HCT116 (cell line): Measurements from ENCODE around the gene DENR.
"Not testable (repeated sequence)": the region's sequence is repeated elsewhere in the genome, so short reads cannot be mapped to it uniquely, and the experiment has no call there.

Source experiments
- ELF1 ChIP-seq: IDR thresholded peaks from 2 replicates; pipeline ENCODE4 v1.6.1; 2012; ENCODE audit warnings: low read depth, borderline replicate concordance
- EZH2 ChIP-seq: fragments of 200-600 bp; sonication (generic); IDR thresholded peaks from 2 replicates; pipeline ENCODE4 v1.6.1; 2017; ENCODE audit warnings: antibody characterized with exemption, mixed run types
- JUND ChIP-seq: IDR thresholded peaks from 2 replicates; pipeline ENCODE4 v1.6.1; 2012
- POLR2A ChIP-seq: IDR thresholded peaks from 2 replicates; pipeline ENCODE4 v1.7.0; 2011; ENCODE audit warnings: borderline replicate concordance; ENCODE audit not compliant: insufficient read depth, insufficient read length; ENCODE audit errors: extremely low read depth
- POLR2AphosphoS5 ChIP-seq: IDR thresholded peaks from 2 replicates; pipeline ENCODE4 v1.6.1; 2011; ENCODE audit warnings: mild to moderate bottlenecking, low read depth, low read length, moderate library complexity
- SP1 ChIP-seq: IDR thresholded peaks from 2 replicates; pipeline ENCODE4 v1.6.1; 2012; ENCODE audit warnings: low read depth
- YY1 ChIP-seq: IDR thresholded peaks from 2 replicates; pipeline ENCODE4 v1.6.1; 2011; ENCODE audit warnings: low read length, low read depth, moderate library complexity, mild to moderate bottlenecking; ENCODE audit not compliant: insufficient replicate concordance; ENCODE audit errors: extremely low read depth
- ZNF274 ChIP-seq: fragments of 200-500 bp; sonication (Bioruptor generic); IDR thresholded peaks from 2 replicates; pipeline ENCODE4 v1.6.1; 2014; ENCODE audit warnings: mild to moderate bottlenecking, low read depth, low read length, inconsistent platforms
- TF ChIP-seq, protein P1 (sequence below): IDR thresholded peaks from 2 replicates; pipeline ENCODE4 v1.6.1; 2012
- TF ChIP-seq, protein P2 (sequence below), 3 experiments: fragments of 200-600 bp in 1 of 3; sonication (generic) in 1 of 3; IDR thresholded peaks in 2 of 3; conservative IDR thresholded peaks in 1 of 3; 2 replicates each; pipeline ENCODE4 v1.5.1; 2012 to 2017; ENCODE audit warnings: low read depth in 2 of 3, low read length in 2 of 3, antibody characterized with exemption in 1 of 3, borderline replicate concordance in 1 of 3, control low read depth in 1 of 3, mild to moderate bottlenecking in 1 of 3, mixed read lengths in 1 of 3, mixed run types in 1 of 3, moderate library complexity in 1 of 3; ENCODE audit not compliant: insufficient read depth in 1 of 3
- TF ChIP-seq, protein P3 (sequence below): IDR thresholded peaks from 2 replicates; pipeline ENCODE4 v1.6.1; 2012; ENCODE audit warnings: low read depth
- TF ChIP-seq, protein P4 (sequence below): IDR thresholded peaks from 2 replicates; pipeline ENCODE4 v1.6.1; 2011; ENCODE audit warnings: mild to moderate bottlenecking, low read length, moderate library complexity; ENCODE audit not compliant: insufficient replicate concordance; ENCODE audit errors: extremely low read depth
- TF ChIP-seq, protein P5 (sequence below): IDR thresholded peaks from 2 replicates; pipeline ENCODE4 v1.6.1; 2012

DNA sequence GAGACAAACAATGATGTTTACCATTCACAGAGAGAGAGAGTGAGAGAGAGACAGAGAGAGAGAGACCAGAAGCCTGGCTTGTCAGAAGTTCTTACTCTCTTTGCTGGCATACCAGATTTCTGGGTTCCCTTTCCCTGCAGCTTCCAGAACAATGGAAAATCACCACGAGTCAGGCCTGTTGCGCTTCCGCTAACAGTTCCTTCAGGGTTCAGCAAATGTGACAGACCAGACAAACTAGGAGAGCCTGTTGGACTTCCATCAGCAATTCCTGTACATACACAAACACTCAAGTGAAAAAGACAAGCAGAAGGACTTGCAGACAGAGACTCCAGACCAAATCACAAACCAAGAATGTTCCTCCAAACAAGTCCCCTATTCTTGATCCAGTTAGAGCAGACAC lies 43.3 kb upstream of the DENR start:
- TF ChIP-seq, protein P1, sequence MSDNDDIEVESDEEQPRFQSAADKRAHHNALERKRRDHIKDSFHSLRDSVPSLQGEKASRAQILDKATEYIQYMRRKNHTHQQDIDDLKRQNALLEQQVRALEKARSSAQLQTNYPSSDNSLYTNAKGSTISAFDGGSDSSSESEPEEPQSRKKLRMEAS = not testable (repeated sequence)
- TF ChIP-seq JUND, POLR2A, ELF1, SP1, EZH2, POLR2AphosphoS5, ZNF274, YY1: not testable (repeated sequence)
- TF ChIP-seq, protein P2, sequence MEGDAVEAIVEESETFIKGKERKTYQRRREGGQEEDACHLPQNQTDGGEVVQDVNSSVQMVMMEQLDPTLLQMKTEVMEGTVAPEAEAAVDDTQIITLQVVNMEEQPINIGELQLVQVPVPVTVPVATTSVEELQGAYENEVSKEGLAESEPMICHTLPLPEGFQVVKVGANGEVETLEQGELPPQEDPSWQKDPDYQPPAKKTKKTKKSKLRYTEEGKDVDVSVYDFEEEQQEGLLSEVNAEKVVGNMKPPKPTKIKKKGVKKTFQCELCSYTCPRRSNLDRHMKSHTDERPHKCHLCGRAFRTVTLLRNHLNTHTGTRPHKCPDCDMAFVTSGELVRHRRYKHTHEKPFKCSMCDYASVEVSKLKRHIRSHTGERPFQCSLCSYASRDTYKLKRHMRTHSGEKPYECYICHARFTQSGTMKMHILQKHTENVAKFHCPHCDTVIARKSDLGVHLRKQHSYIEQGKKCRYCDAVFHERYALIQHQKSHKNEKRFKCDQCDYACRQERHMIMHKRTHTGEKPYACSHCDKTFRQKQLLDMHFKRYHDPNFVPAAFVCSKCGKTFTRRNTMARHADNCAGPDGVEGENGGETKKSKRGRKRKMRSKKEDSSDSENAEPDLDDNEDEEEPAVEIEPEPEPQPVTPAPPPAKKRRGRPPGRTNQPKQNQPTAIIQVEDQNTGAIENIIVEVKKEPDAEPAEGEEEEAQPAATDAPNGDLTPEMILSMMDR (IDR thresholded peaks at IDR 0.05 in 2 of 3, conservative IDR thresholded peaks at IDR 0.05 in 1 of 3; ENCODE audit: borderline replicate concordance in 1 of 3, insufficient read depth in 1 of 3, low read depth in 2 of 3, low read length in 2 of 3) = not testable (repeated sequence)
- TF ChIP-seq, protein P3, sequence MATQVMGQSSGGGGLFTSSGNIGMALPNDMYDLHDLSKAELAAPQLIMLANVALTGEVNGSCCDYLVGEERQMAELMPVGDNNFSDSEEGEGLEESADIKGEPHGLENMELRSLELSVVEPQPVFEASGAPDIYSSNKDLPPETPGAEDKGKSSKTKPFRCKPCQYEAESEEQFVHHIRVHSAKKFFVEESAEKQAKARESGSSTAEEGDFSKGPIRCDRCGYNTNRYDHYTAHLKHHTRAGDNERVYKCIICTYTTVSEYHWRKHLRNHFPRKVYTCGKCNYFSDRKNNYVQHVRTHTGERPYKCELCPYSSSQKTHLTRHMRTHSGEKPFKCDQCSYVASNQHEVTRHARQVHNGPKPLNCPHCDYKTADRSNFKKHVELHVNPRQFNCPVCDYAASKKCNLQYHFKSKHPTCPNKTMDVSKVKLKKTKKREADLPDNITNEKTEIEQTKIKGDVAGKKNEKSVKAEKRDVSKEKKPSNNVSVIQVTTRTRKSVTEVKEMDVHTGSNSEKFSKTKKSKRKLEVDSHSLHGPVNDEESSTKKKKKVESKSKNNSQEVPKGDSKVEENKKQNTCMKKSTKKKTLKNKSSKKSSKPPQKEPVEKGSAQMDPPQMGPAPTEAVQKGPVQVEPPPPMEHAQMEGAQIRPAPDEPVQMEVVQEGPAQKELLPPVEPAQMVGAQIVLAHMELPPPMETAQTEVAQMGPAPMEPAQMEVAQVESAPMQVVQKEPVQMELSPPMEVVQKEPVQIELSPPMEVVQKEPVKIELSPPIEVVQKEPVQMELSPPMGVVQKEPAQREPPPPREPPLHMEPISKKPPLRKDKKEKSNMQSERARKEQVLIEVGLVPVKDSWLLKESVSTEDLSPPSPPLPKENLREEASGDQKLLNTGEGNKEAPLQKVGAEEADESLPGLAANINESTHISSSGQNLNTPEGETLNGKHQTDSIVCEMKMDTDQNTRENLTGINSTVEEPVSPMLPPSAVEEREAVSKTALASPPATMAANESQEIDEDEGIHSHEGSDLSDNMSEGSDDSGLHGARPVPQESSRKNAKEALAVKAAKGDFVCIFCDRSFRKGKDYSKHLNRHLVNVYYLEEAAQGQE = not testable (repeated sequence)
- TF ChIP-seq, protein P4, sequence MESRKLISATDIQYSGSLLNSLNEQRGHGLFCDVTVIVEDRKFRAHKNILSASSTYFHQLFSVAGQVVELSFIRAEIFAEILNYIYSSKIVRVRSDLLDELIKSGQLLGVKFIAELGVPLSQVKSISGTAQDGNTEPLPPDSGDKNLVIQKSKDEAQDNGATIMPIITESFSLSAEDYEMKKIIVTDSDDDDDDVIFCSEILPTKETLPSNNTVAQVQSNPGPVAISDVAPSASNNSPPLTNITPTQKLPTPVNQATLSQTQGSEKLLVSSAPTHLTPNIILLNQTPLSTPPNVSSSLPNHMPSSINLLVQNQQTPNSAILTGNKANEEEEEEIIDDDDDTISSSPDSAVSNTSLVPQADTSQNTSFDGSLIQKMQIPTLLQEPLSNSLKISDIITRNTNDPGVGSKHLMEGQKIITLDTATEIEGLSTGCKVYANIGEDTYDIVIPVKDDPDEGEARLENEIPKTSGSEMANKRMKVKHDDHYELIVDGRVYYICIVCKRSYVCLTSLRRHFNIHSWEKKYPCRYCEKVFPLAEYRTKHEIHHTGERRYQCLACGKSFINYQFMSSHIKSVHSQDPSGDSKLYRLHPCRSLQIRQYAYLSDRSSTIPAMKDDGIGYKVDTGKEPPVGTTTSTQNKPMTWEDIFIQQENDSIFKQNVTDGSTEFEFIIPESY = not testable (repeated sequence)
- TF ChIP-seq, protein P5, sequence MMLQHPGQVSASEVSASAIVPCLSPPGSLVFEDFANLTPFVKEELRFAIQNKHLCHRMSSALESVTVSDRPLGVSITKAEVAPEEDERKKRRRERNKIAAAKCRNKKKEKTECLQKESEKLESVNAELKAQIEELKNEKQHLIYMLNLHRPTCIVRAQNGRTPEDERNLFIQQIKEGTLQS = not testable (repeated sequence)
